ENCODE measurements around the gene OPHN1. TPM values are rescaled to one million over a fixed set of nuclear protein-coding genes. Genes with fewer than 3 reads are reported as not detected.
"Not testable (repeated sequence)": the region's sequence is repeated elsewhere in the genome, so short reads cannot be mapped to it uniquely, and the experiment has no call there.

OPHN1 gene
- total RNA-seq, 2 experiments from 2014 or later = 0.21 to 0.46 TPM

- no peak overlapping the region for H3K27ac Mint-ChIP-seq
- intact Hi-C loops (cut with micrococcal nuclease) = no loop called here
- ChIA-PET CTCF (no interaction called here), POLR2A (no interaction called here)
- H3K4me3 Mint-ChIP-seq = no peak overlapping the region
- no peak for DNase-seq
- H3K27me3 Mint-ChIP-seq = no peaks in the 10 kb centered on the region
- no peaks in the 10 kb centered on the region for H3K4me1 Mint-ChIP-seq (ENCODE audit: low read depth)
- H3K9me3 Mint-ChIP-seq = no peaks in the 10 kb centered on the region
- no peaks in the 10 kb centered on the region for H3K36me3 Mint-ChIP-seq
These were observed 125.5 kb downstream of the OPHN1 start for GRCh38 chrX:68307769-68308168.

- H3K27ac Mint-ChIP-seq = no peak overlapping the region
- H3K9me3 Mint-ChIP-seq = no peaks in the 10 kb centered on the region
- POLR2A ChIA-PET = no interaction called here
- no peaks in the 10 kb centered on the region for H3K4me1 Mint-ChIP-seq (ENCODE audit: low read depth)
- H3K36me3 Mint-ChIP-seq = no peaks in the 10 kb centered on the region
- no peak overlapping the region for H3K4me3 Mint-ChIP-seq
- H3K27me3 Mint-ChIP-seq = no peaks in the 10 kb centered on the region
- intact Hi-C loops (cut with micrococcal nuclease) = no loop called here
- no peak for DNase-seq
- CTCF ChIA-PET = no interaction called here
These were observed 128.7 kb downstream of the OPHN1 start for GRCh38 chrX:68304602-68305001.

- ChIA-PET CTCF (no interaction called here), POLR2A (no interaction called here)
- Mint-ChIP-seq H3K36me3 (no peaks in the 10 kb centered on the region), H3K27ac (no peak overlapping the region), H3K4me1 (ENCODE audit: low read depth) (no peaks in the 10 kb centered on the region), H3K27me3 (no peaks in the 10 kb centered on the region), H3K4me3 (no peak overlapping the region), H3K9me3 (no peaks in the 10 kb centered on the region)
- intact Hi-C loops (cut with micrococcal nuclease) = no loop called here
- no peak for DNase-seq
These were observed 133.4 kb downstream of the OPHN1 start for GRCh38 chrX:68299898-68300297.

- Mint-ChIP-seq H3K4me3 (no peak overlapping the region), H3K9me3 (no peaks in the 10 kb centered on the region), H3K27me3 (no peaks in the 10 kb centered on the region), H3K36me3 (no peaks in the 10 kb centered on the region), H3K4me1 (ENCODE audit: low read depth) (no peaks in the 10 kb centered on the region), H3K27ac (no peak overlapping the region)
- no peak for DNase-seq
- POLR2A ChIA-PET = no interaction called here
- intact Hi-C loops (cut with micrococcal nuclease) = no loop called here
- CTCF ChIA-PET = no interaction called here
These were observed 140.8 kb downstream of the OPHN1 start for GRCh38 chrX:68292471-68292870.

GRCh38 chrX:68288127-68288526 is 145.2 kb downstream of the OPHN1 start:
- CTCF ChIA-PET = no interaction called here

GRCh38 chrX:68287419-68287818 is 145.9 kb downstream of the OPHN1 start:
- Mint-ChIP-seq H3K4me1 (ENCODE audit: low read depth) (no peaks in the 10 kb centered on the region), H3K27ac (no peak overlapping the region), H3K36me3 (no peaks in the 10 kb centered on the region), H3K9me3 (no peaks in the 10 kb centered on the region), H3K4me3 (no peak overlapping the region), H3K27me3 (no peaks in the 10 kb centered on the region)
- no peak for DNase-seq
- intact Hi-C loops (cut with micrococcal nuclease) = no loop called here
- POLR2A ChIA-PET = no interaction called here
- CTCF ChIA-PET = no interaction called here

More at GRCh38 chrX:68288127-68288526, 145.2 kb downstream of the OPHN1 start:
- POLR2A ChIA-PET = no interaction called here
- intact Hi-C loops (cut with micrococcal nuclease) = no loop called here
- Mint-ChIP-seq H3K4me3 (no peak overlapping the region), H3K4me1 (ENCODE audit: low read depth) (no peaks in the 10 kb centered on the region), H3K27me3 (no peaks in the 10 kb centered on the region), H3K27ac (no peak overlapping the region), H3K36me3 (no peaks in the 10 kb centered on the region), H3K9me3 (no peaks in the 10 kb centered on the region)
- DNase-seq = no peak

GRCh38 chrX:68286980-68287379 is 146.3 kb downstream of the OPHN1 start:
- intact Hi-C loops (cut with micrococcal nuclease) = no loop called here
- Mint-ChIP-seq H3K36me3 (no peaks in the 10 kb centered on the region), H3K4me3 (no peak overlapping the region), H3K4me1 (ENCODE audit: low read depth) (no peaks in the 10 kb centered on the region), H3K27ac (no peak overlapping the region), H3K27me3 (no peaks in the 10 kb centered on the region), H3K9me3 (no peaks in the 10 kb centered on the region)
- ChIA-PET CTCF (no interaction called here), POLR2A (no interaction called here)
- DNase-seq = no peak

GRCh38 chrX:68286076-68286475 is 147.2 kb downstream of the OPHN1 start:
- no peaks in the 10 kb centered on the region for H3K9me3 Mint-ChIP-seq
- no peaks in the 10 kb centered on the region for H3K36me3 Mint-ChIP-seq
- intact Hi-C loops (cut with micrococcal nuclease) = no loop called here
- no peak overlapping the region for H3K4me3 Mint-ChIP-seq
- no peak for DNase-seq
- POLR2A ChIA-PET = no interaction called here
- no peak overlapping the region for H3K27ac Mint-ChIP-seq
- CTCF ChIA-PET = no interaction called here
- H3K27me3 Mint-ChIP-seq = no peaks in the 10 kb centered on the region
- H3K4me1 Mint-ChIP-seq (ENCODE audit: low read depth) = no peaks in the 10 kb centered on the region

GRCh38 chrX:68284281-68284904 is 148.9 kb downstream of the OPHN1 start:
- Mint-ChIP-seq H3K4me1 (ENCODE audit: low read depth) (no peaks in the 10 kb centered on the region), H3K36me3 (no peaks in the 10 kb centered on the region), H3K9me3 (no peaks in the 10 kb centered on the region), H3K27me3 (no peaks in the 10 kb centered on the region), H3K27ac (no peak overlapping the region), H3K4me3 (no peak overlapping the region)
- intact Hi-C loops (cut with micrococcal nuclease) = no loop called here
- DNase-seq = no peak
- ChIA-PET CTCF (no interaction called here), POLR2A (no interaction called here)

GRCh38 chrX:68273887-68274286 is 159.4 kb downstream of the OPHN1 start:
- intact Hi-C loops (cut with micrococcal nuclease) = no loop called here
- Mint-ChIP-seq H3K9me3 (no peaks in the 10 kb centered on the region), H3K4me3 (no peak overlapping the region), H3K27ac (no peak overlapping the region), H3K27me3 (no peaks in the 10 kb centered on the region), H3K36me3 (no peaks in the 10 kb centered on the region), H3K4me1 (ENCODE audit: low read depth) (no peaks in the 10 kb centered on the region)
- ChIA-PET CTCF (no interaction called here), POLR2A (no interaction called here)
- DNase-seq = no peak

GRCh38 chrX:68264793-68265192 is 168.5 kb downstream of the OPHN1 start:
- H3K9me3 Mint-ChIP-seq; intact Hi-C loops (cut with micrococcal nuclease); H3K27ac Mint-ChIP-seq; H3K4me3 Mint-ChIP-seq; DNase-seq; H3K27me3 Mint-ChIP-seq; H3K4me1 Mint-ChIP-seq (ENCODE audit: low read depth); H3K36me3 Mint-ChIP-seq; POLR2A ChIA-PET; CTCF ChIA-PET: not testable (repeated sequence)

- peaks cover 3% of the 10 kb centered on the region for H3K27me3 Mint-ChIP-seq
- ChIA-PET CTCF (no interaction called here), POLR2A (no interaction called here)
- H3K27ac Mint-ChIP-seq = no peak overlapping the region
- H3K4me1 Mint-ChIP-seq (ENCODE audit: low read depth) = no peaks in the 10 kb centered on the region
- no peak overlapping the region for H3K4me3 Mint-ChIP-seq
- H3K9me3 Mint-ChIP-seq = no peaks in the 10 kb centered on the region
- DNase-seq = no peak
- intact Hi-C loops (cut with micrococcal nuclease) = no loop called here
- H3K36me3 Mint-ChIP-seq = no peaks in the 10 kb centered on the region
These were observed 172.1 kb downstream of the OPHN1 start for GRCh38 chrX:68261060-68261672.

GRCh38 chrX:68256990-68257389 is 176.3 kb downstream of the OPHN1 start:
- Mint-ChIP-seq H3K27me3 (no peaks in the 10 kb centered on the region), H3K9me3 (no peaks in the 10 kb centered on the region), H3K4me3 (no peak overlapping the region), H3K36me3 (no peaks in the 10 kb centered on the region), H3K4me1 (ENCODE audit: low read depth) (no peaks in the 10 kb centered on the region), H3K27ac (no peak overlapping the region)
- CTCF ChIA-PET = no interaction called here
- DNase-seq = no peak
- POLR2A ChIA-PET = no interaction called here
- intact Hi-C loops (cut with micrococcal nuclease) = no loop called here
